Endothelial cell of umbilical vein (primary cell): Measurements from ENCODE around the gene DDR2.

Source experiments
- CTCF ChIP-seq, 2 donors: IDR thresholded peaks; 1 replicate in 1 of 2; 2 replicates in 1 of 2; pipeline ENCODE4 v1.5.1; 2011; ENCODE audit warnings: low read length in 2 of 2, mild to moderate bottlenecking in 2 of 2, moderate library complexity in 2 of 2, control low read depth in 1 of 2, inconsistent platforms in 1 of 2, low read depth in 1 of 2; ENCODE audit not compliant: insufficient read depth in 1 of 2; ENCODE audit errors: extremely low read depth in 1 of 2
- EZH2 ChIP-seq: IDR thresholded peaks from 2 replicates; pipeline ENCODE4 v1.6.1; 2012; ENCODE audit warnings: borderline replicate concordance, low read depth, mild to moderate bottlenecking, moderate library complexity, low read length, inconsistent platforms; ENCODE audit not compliant: severe bottlenecking
- FOS ChIP-seq: IDR thresholded peaks from 2 replicates; pipeline ENCODE4 v1.6.1; 2011; ENCODE audit warnings: mild to moderate bottlenecking, low read length, moderate library complexity, borderline replicate concordance; ENCODE audit not compliant: insufficient read depth
- GATA2 ChIP-seq: IDR thresholded peaks from 2 replicates; pipeline ENCODE4 v1.7.0; 2011; ENCODE audit warnings: low read depth, mild to moderate bottlenecking, moderate library complexity, mixed read lengths, low read length; ENCODE audit not compliant: insufficient read length, insufficient read depth
- JUN ChIP-seq: IDR thresholded peaks from 2 replicates; pipeline ENCODE4 v1.6.1; 2011; ENCODE audit warnings: borderline replicate concordance, low read depth; ENCODE audit not compliant: insufficient read length, insufficient read depth
- MAX ChIP-seq: IDR thresholded peaks from 2 replicates; pipeline ENCODE4 v1.6.1; 2011; ENCODE audit not compliant: insufficient read depth, insufficient read length
- MYC ChIP-seq: IDR thresholded peaks from one replicate; pipeline ENCODE4 v1.6.1; 2011; ENCODE audit warnings: mild to moderate bottlenecking, low read depth, low read length
- POLR2A ChIP-seq: IDR thresholded peaks from 2 replicates; pipeline ENCODE4 v1.6.1; 2012; ENCODE audit warnings: low read depth, mild to moderate bottlenecking, control low read depth, low read length
- POLR2AphosphoS5 ChIP-seq: IDR thresholded peaks from 2 replicates; pipeline ENCODE4 v1.6.1; 2012; ENCODE audit warnings: low read depth, mild to moderate bottlenecking, control low read depth, low read length, moderate library complexity; ENCODE audit not compliant: insufficient read depth

GRCh38 chr1:162728573-162728972 lies 96.3 kb downstream of the DDR2 start:
- TF ChIP-seq MAX (no peak), CTCF (IDR thresholded peaks at IDR 0.05; ENCODE audit: extremely low read depth in 1 of 2, insufficient read depth in 1 of 2, low read depth in 1 of 2, low read length in 2 of 2) (no peak), MYC (no peak), POLR2AphosphoS5 (no peak), POLR2A (no peak), EZH2 (no peak), JUN (no peak), FOS (no peak), GATA2 (no peak)
